Fibroblast of pulmonary artery (primary cell): Measurements from ENCODE around the gene CREB5.

Source experiments
- DNase-seq: peaks from one replicate; pipeline ENCODE4 v3.0.0-alpha.2; 2010; ENCODE audit warnings: low read depth
- H3K4me3 ChIP-seq: replicated peaks from 2 replicates; pipeline ENCODE4 v1.5.1; 2011; ENCODE audit warnings: low read depth, mild to moderate bottlenecking, control low read depth, low read length, moderate library complexity
- TF ChIP-seq, protein P1 (sequence below): IDR thresholded peaks from 2 replicates; pipeline ENCODE4 v1.5.1; 2011; ENCODE audit warnings: mild to moderate bottlenecking, control low read depth, low read length, inconsistent platforms; ENCODE audit errors: missing control alignments

CREB5 gene

DNA sequence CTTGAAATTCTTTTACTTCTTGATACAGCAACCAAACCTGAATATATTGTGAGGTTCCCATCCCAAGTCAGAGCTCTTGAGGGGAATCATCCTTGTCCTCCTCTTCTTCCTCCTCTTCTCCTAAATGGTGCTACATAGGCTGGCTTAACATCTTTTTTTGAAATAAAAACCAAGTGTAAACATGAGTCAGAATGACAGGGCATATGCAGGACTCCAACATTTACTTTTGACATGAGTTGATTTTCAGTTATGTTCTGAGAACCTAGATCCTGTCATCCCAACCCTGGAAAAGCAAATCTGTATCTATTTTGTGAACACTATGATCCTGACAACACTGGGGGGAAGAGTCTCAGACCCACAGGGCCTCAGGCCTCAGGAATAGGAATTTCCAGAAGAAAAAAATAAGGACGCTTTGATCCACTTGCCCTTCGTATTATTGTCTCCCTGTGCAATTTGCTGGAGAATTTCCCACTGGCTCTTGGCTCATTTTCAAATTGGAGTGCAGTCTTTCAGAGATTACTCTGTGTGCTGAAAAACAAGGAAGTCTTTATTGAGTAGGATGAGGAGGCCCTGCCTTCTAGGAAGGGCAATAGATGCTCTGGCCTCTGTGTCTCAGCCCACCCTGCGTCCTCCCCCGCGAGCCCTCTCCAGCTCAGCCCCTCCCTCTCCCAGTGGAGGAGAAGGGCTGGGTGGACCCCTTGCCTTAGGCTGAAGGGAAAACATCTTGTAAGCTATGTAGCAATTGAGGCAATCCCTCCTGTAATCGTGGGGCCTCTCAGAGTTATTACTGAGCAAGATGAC lies 121.6 kb downstream of the CREB5 start:
- TF ChIP-seq, protein P1, sequence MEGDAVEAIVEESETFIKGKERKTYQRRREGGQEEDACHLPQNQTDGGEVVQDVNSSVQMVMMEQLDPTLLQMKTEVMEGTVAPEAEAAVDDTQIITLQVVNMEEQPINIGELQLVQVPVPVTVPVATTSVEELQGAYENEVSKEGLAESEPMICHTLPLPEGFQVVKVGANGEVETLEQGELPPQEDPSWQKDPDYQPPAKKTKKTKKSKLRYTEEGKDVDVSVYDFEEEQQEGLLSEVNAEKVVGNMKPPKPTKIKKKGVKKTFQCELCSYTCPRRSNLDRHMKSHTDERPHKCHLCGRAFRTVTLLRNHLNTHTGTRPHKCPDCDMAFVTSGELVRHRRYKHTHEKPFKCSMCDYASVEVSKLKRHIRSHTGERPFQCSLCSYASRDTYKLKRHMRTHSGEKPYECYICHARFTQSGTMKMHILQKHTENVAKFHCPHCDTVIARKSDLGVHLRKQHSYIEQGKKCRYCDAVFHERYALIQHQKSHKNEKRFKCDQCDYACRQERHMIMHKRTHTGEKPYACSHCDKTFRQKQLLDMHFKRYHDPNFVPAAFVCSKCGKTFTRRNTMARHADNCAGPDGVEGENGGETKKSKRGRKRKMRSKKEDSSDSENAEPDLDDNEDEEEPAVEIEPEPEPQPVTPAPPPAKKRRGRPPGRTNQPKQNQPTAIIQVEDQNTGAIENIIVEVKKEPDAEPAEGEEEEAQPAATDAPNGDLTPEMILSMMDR = no peak
- H3K4me3 ChIP-seq = no peak overlapping the region
- DNase-seq = peak; percentile 30

DNA sequence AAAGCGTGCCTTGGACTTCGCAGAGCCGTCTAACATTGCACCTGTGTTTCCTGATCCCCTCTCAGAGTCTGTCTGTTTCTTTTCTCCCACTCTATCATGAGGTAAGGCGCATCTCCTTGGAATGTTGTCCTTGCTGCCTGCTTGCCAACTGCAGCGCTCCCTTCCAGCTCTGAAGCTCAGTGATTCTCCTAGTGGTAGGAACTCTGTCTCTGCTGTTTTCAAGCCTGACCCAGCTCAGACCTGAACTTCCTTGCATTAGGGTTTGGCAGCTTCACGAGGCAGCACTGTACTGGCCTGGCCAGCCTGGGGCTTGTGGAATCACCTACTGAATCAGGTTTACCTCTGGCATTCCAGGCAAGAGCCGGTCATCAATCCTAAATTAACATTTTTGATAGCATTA lies 123.9 kb downstream of the CREB5 start:
- TF ChIP-seq, protein P1 = peak; percentile 53
- no peak overlapping the region for H3K4me3 ChIP-seq
- DNase-seq = peak; percentile 53

DNA sequence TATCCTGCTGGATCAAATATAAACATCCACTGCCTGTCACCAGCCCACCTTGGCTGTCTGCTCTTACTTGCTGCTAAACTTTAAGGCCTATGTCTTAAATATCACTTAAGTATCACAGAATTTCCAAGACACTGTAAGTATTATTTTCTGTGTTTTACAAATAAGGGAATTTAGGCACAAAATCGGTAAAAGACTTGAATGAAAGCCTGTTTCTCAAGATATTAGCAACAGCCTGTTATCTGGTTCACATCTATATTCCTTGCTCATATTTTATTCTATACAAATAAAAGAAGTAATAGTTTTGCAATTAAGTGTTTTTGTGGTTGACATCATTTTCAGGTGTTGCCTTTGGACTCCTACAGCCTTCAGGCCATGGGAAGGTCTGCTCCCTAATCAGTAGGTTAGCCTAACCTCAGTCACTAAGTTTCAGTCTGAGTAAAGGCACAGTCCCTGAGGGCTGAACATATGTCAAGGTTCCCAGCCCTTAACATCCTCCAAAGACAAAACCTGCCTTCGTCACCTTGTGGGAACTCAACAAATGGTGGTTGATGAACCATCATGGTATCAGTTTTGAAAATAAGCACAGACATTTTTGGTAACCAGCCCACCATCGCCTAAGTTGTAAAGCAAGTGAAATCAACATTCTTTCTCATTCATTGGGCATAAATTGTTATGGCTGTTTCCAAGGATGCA lies 127.1 kb downstream of the CREB5 start:
- no peak overlapping the region for H3K4me3 ChIP-seq
- no peak for DNase-seq
- TF ChIP-seq, protein P1 = no peak

DNA sequence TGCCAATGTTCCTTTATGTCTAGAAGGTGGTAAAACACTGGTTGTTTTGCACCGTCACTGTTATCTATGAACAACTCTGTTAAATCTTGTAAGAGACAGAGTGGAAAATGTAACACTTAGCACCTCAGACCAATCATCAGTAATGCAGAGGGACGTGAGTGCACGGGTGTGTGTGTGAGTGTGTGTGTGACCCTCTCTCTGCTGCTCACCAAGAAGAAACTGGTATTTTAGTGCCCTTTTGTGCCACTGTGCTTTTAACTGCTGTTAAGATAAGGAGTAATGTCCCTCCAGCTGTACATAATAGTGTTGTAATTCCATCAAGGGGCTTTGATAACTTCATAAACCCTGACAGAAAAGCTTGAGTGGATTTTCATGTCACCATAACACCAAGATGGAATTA lies 130.1 kb downstream of the CREB5 start:
- DNase-seq = no peak
- H3K4me3 ChIP-seq = no peak overlapping the region
- TF ChIP-seq, protein P1 = no peak

DNA sequence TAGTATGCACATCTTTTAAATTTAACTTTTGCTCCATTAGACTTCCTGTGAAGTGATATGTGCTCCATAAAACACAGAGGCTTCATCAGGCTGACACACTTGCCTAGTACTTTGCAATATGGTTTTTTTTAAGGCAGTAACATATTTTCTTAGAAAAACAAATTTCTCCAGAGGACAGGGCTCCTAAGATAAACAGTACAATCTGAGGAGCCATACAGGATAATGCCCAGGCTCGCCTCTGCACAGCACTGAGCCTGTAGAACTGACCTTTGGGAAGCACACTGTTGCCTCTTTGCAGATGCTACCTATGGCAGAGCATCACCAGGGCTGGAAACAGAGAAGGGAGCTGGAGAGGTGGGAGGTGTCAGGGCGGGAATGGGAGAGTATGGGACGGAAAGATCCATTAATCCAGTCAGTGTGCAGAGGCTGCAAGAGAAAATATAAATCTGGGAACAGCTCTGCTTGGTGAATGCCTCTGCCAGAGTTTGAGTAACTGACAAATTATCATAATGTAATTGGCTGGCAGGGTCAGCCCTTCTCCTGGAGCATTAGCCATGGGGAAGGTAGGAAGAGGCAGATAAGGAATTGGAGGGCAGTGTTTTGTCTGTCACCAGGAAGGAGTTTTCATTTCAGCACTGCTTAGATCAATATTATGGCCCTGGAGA lies 132.3 kb downstream of the CREB5 start:
- TF ChIP-seq, protein P1 = no peak
- H3K4me3 ChIP-seq = no peak overlapping the region
- DNase-seq = no peak

DNA sequence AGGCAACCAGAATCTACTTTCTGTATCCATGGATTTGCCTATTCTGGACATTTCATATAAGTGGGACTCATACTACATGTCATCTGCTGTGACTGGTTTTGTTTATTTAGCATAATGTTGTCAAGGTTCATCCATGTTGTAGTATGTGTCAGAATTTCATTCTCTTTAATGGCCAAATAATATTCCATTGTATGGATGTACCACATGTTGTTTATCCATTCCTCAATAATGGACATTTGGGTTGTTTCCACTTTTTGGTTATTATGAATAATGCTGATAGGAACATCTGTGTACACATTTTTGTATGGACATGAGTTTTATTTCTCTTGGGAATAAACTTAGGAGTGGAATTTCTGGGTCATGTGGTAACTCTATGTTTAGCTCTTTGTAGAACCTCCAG lies 133.7 kb downstream of the CREB5 start:
- DNase-seq = no peak
- TF ChIP-seq, protein P1 = no peak
- no peak overlapping the region for H3K4me3 ChIP-seq
